HepG2 (cell line): Measurements from ENCODE around the gene SMAD3. TPM values are rescaled to one million over a fixed set of nuclear protein-coding genes. Genes with fewer than 3 reads are reported as not detected.

Experiments
- ARNTL ChIP-seq: sonication (generic); formaldehyde crosslinking; IDR thresholded peaks from 2 replicates; pipeline ENCODE4 v1.4.0; 2020; ENCODE audit warnings: mild to moderate bottlenecking, missing genetic modification reagents
- CHD4 ChIP-seq: fragments of 200-600 bp; sonication (generic); IDR thresholded peaks from 2 replicates; pipeline ENCODE4 v1.7.0; 2017; ENCODE audit warnings: mild to moderate bottlenecking, low read length, borderline replicate concordance
- FOXM1 ChIP-seq: sonication (generic); formaldehyde crosslinking; IDR thresholded peaks from 2 replicates; pipeline ENCODE4 v1.5.0; 2020; ENCODE audit warnings: missing genetic modification reagents
- FOXP1 ChIP-seq, 2 experiments: fragments of 450-650 bp in 1 of 2; IDR thresholded peaks; 2 replicates each; pipeline ENCODE4 v1.6.1; 2017 to 2018; ENCODE audit warnings: antibody characterized with exemption in 1 of 2
- KLF11 ChIP-seq: IDR thresholded peaks from 2 replicates; pipeline ENCODE4 v1.6.1; 2016; ENCODE audit warnings: missing compliant biosample characterization
- MXI1 ChIP-seq: IDR thresholded peaks from 3 replicates; pipeline ENCODE4 v1.6.1; 2012; ENCODE audit warnings: low read depth, low read length, inconsistent platforms, borderline replicate concordance
- MYC ChIP-seq: sonication (generic); formaldehyde crosslinking; IDR thresholded peaks from 2 replicates; pipeline ENCODE4 v1.9.0; 2021; ENCODE audit warnings: missing genetic modification reagents, borderline replicate concordance
- NFIC ChIP-seq: IDR thresholded peaks from 2 replicates; pipeline ENCODE4 v1.6.1; 2012; ENCODE audit warnings: mild to moderate bottlenecking, low read length, inconsistent platforms
- NKX3-1 ChIP-seq: sonication (generic); formaldehyde crosslinking; IDR thresholded peaks from 2 replicates; pipeline ENCODE4 v1.5.0; 2020; ENCODE audit warnings: missing genetic modification reagents
- SAP130 ChIP-seq: IDR thresholded peaks from 2 replicates; pipeline ENCODE4 v1.6.1; 2016; ENCODE audit warnings: low read depth
- SOX13 ChIP-seq, 3 experiments: fragments of 450-650 bp in 1 of 3; sonication (generic) in 1 of 3; formaldehyde crosslinking in 1 of 3; IDR thresholded peaks in 2 of 3; conservative IDR thresholded peaks in 1 of 3; 2 replicates each; pipeline versions ENCODE4 v1.5.0 to v1.6.1; 2016 to 2020; ENCODE audit warnings: antibody characterized with exemption in 1 of 3, mild to moderate bottlenecking in 1 of 3, missing compliant biosample characterization in 1 of 3, missing genetic modification reagents in 1 of 3, moderate library complexity in 1 of 3
- ZNF326 ChIP-seq: sonication (generic); formaldehyde crosslinking; IDR thresholded peaks from 2 replicates; pipeline ENCODE4 v1.4.0; 2020; ENCODE audit warnings: missing genetic modification reagents, borderline replicate concordance
- ZNF451 ChIP-seq: sonication (generic); formaldehyde crosslinking; IDR thresholded peaks from 2 replicates; pipeline ENCODE4 v1.5.0; 2020; ENCODE audit warnings: mild to moderate bottlenecking, missing genetic modification reagents
- ZNF598 ChIP-seq: sonication (generic); formaldehyde crosslinking; IDR thresholded peaks from 2 replicates; pipeline ENCODE4 v1.5.1; 2020; ENCODE audit warnings: mild to moderate bottlenecking, missing genetic modification reagents, borderline replicate concordance
- polyA plus RNA-seq, 8 experiments: library from polyadenylated mRNA; depleted of rRNA in 3 of 8; stranded (reverse) in 7 of 8; unstranded in 1 of 8; fragments of >200 nt; fragmentation: Illumina TruSeq in 4 of 8; extraction: Trizol in 4 of 8; gene quantifications; 2 replicates each; pipeline versions ENCODE4 v1.2.1 to v1.2.3, GENCODE V29; 2011 to 2016; ENCODE audit warnings: low read depth in 4 of 8, missing spikeins in 1 of 8, mixed read lengths in 1 of 8; ENCODE audit not compliant: insufficient read depth in 1 of 8
- total RNA-seq, 5 experiments: library from RNA; depleted of rRNA; stranded (reverse); fragments of >200 nt; fragmentation: Illumina TruSeq; extraction: Trizol; gene quantifications; 2 replicates each; pipeline ENCODE4 v1.2.3, GENCODE V29; 2016; ENCODE audit warnings: low read depth in 1 of 5
- TF ChIP-seq, protein P1 (sequence below): sonication (generic); formaldehyde crosslinking; IDR thresholded peaks from 2 replicates; pipeline ENCODE4 v1.4.0; 2020; ENCODE audit warnings: missing genetic modification reagents
- TF ChIP-seq, protein P2 (sequence below): IDR thresholded peaks from 2 replicates; pipeline ENCODE4 v1.6.1; 2016; ENCODE audit warnings: missing genetic modification reagents, missing compliant biosample characterization
- TF ChIP-seq, protein P3 (sequence below), 2 experiments: sonication (generic) in 1 of 2; formaldehyde crosslinking in 1 of 2; IDR thresholded peaks; 2 replicates each; pipeline versions ENCODE4 v1.5.1 to v1.6.1; 2011 to 2020; ENCODE audit warnings: borderline replicate concordance in 1 of 2, low read depth in 1 of 2, low read length in 1 of 2, mild to moderate bottlenecking in 1 of 2, missing genetic modification reagents in 1 of 2, moderate library complexity in 1 of 2
- TF ChIP-seq, protein P4 (sequence below): IDR thresholded peaks from 2 replicates; pipeline ENCODE4 v1.6.1; 2016
- TF ChIP-seq, protein P5 (sequence below): sonication (generic); formaldehyde crosslinking; IDR thresholded peaks from 2 replicates; pipeline ENCODE4 v1.5.1; 2020; ENCODE audit warnings: missing genetic modification reagents, mild to moderate bottlenecking, borderline replicate concordance
- TF ChIP-seq, protein P6 (sequence below): sonication (generic); IDR thresholded peaks from 2 replicates; pipeline ENCODE4 v1.6.1; 2016; ENCODE audit warnings: low read depth, borderline replicate concordance

Gene SMAD3
- total and polyA plus RNA-seq, 2 of the 13 experiments (the other 11 are each of a cell fraction or from before 2014, with no cell fraction given): 8.6 to 56.3 TPM

DNA sequence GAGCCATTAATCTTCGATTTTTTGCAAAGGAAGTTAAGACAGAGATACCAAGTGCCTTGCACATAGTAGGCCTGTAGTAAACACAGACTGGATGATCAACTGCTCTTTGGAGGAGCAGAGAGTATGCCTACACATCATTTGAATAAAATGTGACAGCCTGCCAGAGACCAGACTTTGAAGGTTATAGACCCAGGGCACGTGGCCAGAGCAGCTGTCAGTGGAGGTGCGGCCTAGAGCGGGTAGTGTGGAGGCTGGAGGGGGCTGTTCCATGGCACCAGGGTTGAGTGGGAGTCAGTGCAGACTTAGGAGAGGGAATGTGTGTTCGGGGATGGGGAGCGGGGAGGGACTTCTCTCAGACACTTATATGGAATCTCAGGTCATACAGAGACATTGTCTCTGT is 80.8 kb downstream of the SMAD3 start (continued):
- TF ChIP-seq FOXM1 (no peak), MXI1 (peak; percentile 99), ZNF451 (CRISPR knock-in tag) (no peak), ZNF598 (CRISPR knock-in tag) (no peak), KLF11 (CRISPR knock-in tag) (0 out of 2 replicates have a peak, but pooled peaks have one; percentile 13), SAP130 (CRISPR knock-in tag) (peak; percentile 97), SOX13 (IDR thresholded peaks at IDR 0.05) (no peak), SOX13 (CRISPR knock-in tag; conservative IDR thresholded peaks at IDR 0.05 in 1 of 2, IDR thresholded peaks at IDR 0.05 in 1 of 2) (peak in 1 of 2 experiments; percentile 19; a peak in 1 of 4 replicates), NKX3-1 (CRISPR knock-in tag) (0 out of 2 replicates have a peak, but pooled peaks have one; percentile 10), NFIC (no peak), MYC (CRISPR knock-in tag) (peak; percentile 55; the same call in 1 of the 2 replicates), ARNTL (peak; percentile 81), ZNF326 (no peak), FOXP1 (IDR thresholded peaks at IDR 0.05) (no peak), FOXP1 (CRISPR knock-in tag; IDR thresholded peaks at IDR 0.05) (peak; percentile 21; the same call in 1 of the 2 replicates), CHD4 (0 out of 2 replicates have a peak, but pooled peaks have one; percentile 42)
- TF ChIP-seq, protein P1, sequence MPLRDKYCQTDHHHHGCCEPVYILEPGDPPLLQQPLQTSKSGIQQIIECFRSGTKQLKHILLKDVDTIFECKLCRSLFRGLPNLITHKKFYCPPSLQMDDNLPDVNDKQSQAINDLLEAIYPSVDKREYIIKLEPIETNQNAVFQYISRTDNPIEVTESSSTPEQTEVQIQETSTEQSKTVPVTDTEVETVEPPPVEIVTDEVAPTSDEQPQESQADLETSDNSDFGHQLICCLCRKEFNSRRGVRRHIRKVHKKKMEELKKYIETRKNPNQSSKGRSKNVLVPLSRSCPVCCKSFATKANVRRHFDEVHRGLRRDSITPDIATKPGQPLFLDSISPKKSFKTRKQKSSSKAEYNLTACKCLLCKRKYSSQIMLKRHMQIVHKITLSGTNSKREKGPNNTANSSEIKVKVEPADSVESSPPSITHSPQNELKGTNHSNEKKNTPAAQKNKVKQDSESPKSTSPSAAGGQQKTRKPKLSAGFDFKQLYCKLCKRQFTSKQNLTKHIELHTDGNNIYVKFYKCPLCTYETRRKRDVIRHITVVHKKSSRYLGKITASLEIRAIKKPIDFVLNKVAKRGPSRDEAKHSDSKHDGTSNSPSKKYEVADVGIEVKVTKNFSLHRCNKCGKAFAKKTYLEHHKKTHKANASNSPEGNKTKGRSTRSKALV (CRISPR knock-in tag): no peak
- TF ChIP-seq, protein P2, sequence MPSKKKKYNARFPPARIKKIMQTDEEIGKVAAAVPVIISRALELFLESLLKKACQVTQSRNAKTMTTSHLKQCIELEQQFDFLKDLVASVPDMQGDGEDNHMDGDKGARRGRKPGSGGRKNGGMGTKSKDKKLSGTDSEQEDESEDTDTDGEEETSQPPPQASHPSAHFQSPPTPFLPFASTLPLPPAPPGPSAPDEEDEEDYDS (CRISPR knock-in tag): 0 out of 2 replicates have a peak, but pooled peaks have one; percentile 23
- TF ChIP-seq, protein P3, sequence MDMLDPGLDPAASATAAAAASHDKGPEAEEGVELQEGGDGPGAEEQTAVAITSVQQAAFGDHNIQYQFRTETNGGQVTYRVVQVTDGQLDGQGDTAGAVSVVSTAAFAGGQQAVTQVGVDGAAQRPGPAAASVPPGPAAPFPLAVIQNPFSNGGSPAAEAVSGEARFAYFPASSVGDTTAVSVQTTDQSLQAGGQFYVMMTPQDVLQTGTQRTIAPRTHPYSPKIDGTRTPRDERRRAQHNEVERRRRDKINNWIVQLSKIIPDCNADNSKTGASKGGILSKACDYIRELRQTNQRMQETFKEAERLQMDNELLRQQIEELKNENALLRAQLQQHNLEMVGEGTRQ (IDR thresholded peaks at IDR 0.05; ENCODE audit: low read depth, low read length): peak; percentile 51; the same call in 1 of the 2 replicates
- TF ChIP-seq, protein P3 (CRISPR knock-in tag; IDR thresholded peaks at IDR 0.05; ENCODE audit: borderline replicate concordance): peak; percentile 57; the same call in 1 of the 2 replicates
- TF ChIP-seq, protein P4, sequence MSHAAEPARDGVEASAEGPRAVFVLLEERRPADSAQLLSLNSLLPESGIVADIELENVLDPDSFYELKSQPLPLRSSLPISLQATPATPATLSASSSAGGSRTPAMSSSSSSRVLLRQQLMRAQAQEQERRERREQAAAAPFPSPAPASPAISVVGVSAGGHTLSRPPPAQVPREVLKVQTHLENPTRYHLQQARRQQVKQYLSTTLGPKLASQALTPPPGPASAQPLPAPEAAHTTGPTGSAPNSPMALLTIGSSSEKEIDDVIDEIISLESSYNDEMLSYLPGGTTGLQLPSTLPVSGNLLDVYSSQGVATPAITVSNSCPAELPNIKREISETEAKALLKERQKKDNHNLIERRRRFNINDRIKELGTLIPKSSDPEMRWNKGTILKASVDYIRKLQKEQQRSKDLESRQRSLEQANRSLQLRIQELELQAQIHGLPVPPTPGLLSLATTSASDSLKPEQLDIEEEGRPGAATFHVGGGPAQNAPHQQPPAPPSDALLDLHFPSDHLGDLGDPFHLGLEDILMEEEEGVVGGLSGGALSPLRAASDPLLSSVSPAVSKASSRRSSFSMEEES (CRISPR knock-in tag): peak; percentile 36; the same call in 1 of the 2 replicates
- TF ChIP-seq, protein P5, sequence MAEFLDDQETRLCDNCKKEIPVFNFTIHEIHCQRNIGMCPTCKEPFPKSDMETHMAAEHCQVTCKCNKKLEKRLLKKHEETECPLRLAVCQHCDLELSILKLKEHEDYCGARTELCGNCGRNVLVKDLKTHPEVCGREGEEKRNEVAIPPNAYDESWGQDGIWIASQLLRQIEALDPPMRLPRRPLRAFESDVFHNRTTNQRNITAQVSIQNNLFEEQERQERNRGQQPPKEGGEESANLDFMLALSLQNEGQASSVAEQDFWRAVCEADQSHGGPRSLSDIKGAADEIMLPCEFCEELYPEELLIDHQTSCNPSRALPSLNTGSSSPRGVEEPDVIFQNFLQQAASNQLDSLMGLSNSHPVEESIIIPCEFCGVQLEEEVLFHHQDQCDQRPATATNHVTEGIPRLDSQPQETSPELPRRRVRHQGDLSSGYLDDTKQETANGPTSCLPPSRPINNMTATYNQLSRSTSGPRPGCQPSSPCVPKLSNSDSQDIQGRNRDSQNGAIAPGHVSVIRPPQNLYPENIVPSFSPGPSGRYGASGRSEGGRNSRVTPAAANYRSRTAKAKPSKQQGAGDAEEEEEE (CRISPR knock-in tag): no peak
- TF ChIP-seq, protein P6, sequence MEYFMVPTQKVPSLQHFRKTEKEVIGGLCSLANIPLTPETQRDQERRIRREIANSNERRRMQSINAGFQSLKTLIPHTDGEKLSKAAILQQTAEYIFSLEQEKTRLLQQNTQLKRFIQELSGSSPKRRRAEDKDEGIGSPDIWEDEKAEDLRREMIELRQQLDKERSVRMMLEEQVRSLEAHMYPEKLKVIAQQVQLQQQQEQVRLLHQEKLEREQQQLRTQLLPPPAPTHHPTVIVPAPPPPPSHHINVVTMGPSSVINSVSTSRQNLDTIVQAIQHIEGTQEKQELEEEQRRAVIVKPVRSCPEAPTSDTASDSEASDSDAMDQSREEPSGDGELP: peak; percentile 83
